22Rv1 (cell line): ENCODE measurements around the gene KCNH5.

Experiments used
- ZFX ChIP-seq: fragments of 450-650 bp; IDR thresholded peaks from 2 replicates; pipeline ENCODE4 v1.6.1; 2017; ENCODE audit warnings: antibody characterized with exemption, borderline replicate concordance
- TF ChIP-seq, protein P1 (sequence below): fragments of 450-650 bp; IDR thresholded peaks from 2 replicates; pipeline ENCODE4 v1.5.1; 2017; ENCODE audit warnings: mild to moderate bottlenecking

DNA sequence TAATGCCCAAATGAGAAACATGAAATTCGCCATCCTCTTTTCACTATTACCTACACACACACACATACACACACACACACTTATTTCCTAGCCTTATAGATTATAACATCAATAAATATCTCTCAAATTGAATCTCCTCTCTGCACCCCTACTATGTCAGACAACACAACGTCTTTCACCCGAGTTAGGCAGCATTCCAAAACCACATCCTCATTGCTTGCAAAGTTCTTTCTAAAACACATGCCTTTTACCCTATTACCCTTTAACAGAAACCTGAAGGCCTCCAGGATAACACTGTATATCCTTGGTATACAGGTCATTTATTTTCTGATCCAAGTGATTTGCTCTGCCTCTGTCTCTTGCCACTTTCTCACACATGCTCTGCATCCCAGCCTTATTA is 56.3 kb downstream of the KCNH5 start:
- TF ChIP-seq, protein P1, sequence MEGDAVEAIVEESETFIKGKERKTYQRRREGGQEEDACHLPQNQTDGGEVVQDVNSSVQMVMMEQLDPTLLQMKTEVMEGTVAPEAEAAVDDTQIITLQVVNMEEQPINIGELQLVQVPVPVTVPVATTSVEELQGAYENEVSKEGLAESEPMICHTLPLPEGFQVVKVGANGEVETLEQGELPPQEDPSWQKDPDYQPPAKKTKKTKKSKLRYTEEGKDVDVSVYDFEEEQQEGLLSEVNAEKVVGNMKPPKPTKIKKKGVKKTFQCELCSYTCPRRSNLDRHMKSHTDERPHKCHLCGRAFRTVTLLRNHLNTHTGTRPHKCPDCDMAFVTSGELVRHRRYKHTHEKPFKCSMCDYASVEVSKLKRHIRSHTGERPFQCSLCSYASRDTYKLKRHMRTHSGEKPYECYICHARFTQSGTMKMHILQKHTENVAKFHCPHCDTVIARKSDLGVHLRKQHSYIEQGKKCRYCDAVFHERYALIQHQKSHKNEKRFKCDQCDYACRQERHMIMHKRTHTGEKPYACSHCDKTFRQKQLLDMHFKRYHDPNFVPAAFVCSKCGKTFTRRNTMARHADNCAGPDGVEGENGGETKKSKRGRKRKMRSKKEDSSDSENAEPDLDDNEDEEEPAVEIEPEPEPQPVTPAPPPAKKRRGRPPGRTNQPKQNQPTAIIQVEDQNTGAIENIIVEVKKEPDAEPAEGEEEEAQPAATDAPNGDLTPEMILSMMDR = no peak
- TF ChIP-seq ZFX = no peak
